B cell (primary cell): Measurements from ENCODE around the gene MEF2C. TPM values are rescaled to one million over a fixed set of nuclear protein-coding genes. Genes with fewer than 3 reads are reported as not detected.

Source experiments
- ATAC-seq: fragments of 200-7000 bp; cut with Tn5 transposase; one replicate; pipeline ENCODE4 v1.10.0; 2021; ENCODE audit warnings: low read depth, mild to moderate bottlenecking, moderate number of reproducible peaks, moderate library complexity
- CTCF ChIA-PET: fragments of 350-600 bp; sonication (Branson Sonifier 250); formaldehyde crosslinking; loops from one replicate; lab custom pipeline; 2021; ENCODE audit warnings: antibody characterized with exemption, inconsistent platforms; lab: Charles Lee
- POLR2A ChIA-PET: fragments of 350-600 bp; sonication (Branson Sonifier 250); formaldehyde crosslinking; loops from one replicate; lab custom pipeline; 2021; ENCODE audit warnings: antibody characterized with exemption; lab: Charles Lee
- DNase-seq: peaks from one replicate; pipeline ENCODE4 v3.0.0; 2013
- H2AFZ ChIP-seq: 2 replicates; pipeline ENCODE4 v1.6.1; 2012; ENCODE audit warnings: mild to moderate bottlenecking, low read depth, low read length; ENCODE audit not compliant: insufficient read depth, poor library complexity, severe bottlenecking
- H3K27ac ChIP-seq, 2 donors: 1 replicate in 1 of 2; 2 replicates in 1 of 2; pipeline ENCODE4 v1.5.1; 2012 to 2013; ENCODE audit warnings: low read length in 2 of 2, mild to moderate bottlenecking in 2 of 2, moderate library complexity in 1 of 2
- H3K27me3 ChIP-seq, 4 experiments: fragments of 200-600 bp in 1 of 4; sonication (generic) in 1 of 4; replicated peaks in 1 of 4; 1 replicate in 2 of 4; 2 replicates in 2 of 4; pipeline versions ENCODE4 v1.6.1 to v1.7.0; 2013 to 2016; ENCODE audit warnings: low read length in 3 of 4, mild to moderate bottlenecking in 2 of 4, mixed read lengths in 1 of 4, moderate library complexity in 1 of 4; ENCODE audit not compliant: insufficient read depth in 4 of 4, control insufficient read depth in 3 of 4; ENCODE audit errors: control extremely low read depth in 1 of 4
- H3K36me3 ChIP-seq, 2 experiments: replicated peaks in 1 of 2; 1 replicate in 1 of 2; 2 replicates in 1 of 2; pipeline versions ENCODE4 v1.6.1 to v1.7.1; 2013; ENCODE audit warnings: low read length in 1 of 2; ENCODE audit not compliant: insufficient read depth in 2 of 2, control insufficient read depth in 1 of 2; ENCODE audit errors: control extremely low read depth in 1 of 2, extremely low read depth in 1 of 2
- H3K4me1 ChIP-seq, 2 donors: fragments of 200-600 bp in 1 of 2; sonication (generic) in 1 of 2; 1 replicate in 1 of 2; 2 replicates in 1 of 2; pipeline versions ENCODE4 v1.5.1 to v1.6.1; 2013 to 2017; ENCODE audit warnings: low read length in 2 of 2; ENCODE audit not compliant: control insufficient read depth in 2 of 2, insufficient read depth in 2 of 2
- H3K4me2 ChIP-seq: replicated peaks from 2 replicates; pipeline ENCODE3; 2012; ENCODE audit warnings: mild to moderate bottlenecking, low read depth, low read length; ENCODE audit not compliant: poor library complexity, severe bottlenecking
- H3K4me3 ChIP-seq, 5 experiments: fragments of 200-600 bp in 1 of 5; sonication (generic) in 1 of 5; 1 replicate in 3 of 5; 2 replicates in 2 of 5; pipeline versions ENCODE4 v1.5.1 to v1.7.0; 2011 to 2016; ENCODE audit warnings: low read length in 4 of 5, mild to moderate bottlenecking in 4 of 5, low read depth in 2 of 5, control low read depth in 1 of 5, moderate library complexity in 1 of 5; ENCODE audit not compliant: insufficient read depth in 1 of 5; ENCODE audit errors: control extremely low read depth in 1 of 5, extremely low read depth in 1 of 5
- H3K79me2 ChIP-seq: fragments of 200-600 bp; sonication (generic); one replicate; pipeline ENCODE4 v1.6.0; 2016; ENCODE audit warnings: low read length; ENCODE audit not compliant: control insufficient read depth, insufficient read depth
- H3K9ac ChIP-seq: fragments of 200-600 bp; sonication (generic); 2 replicates; pipeline ENCODE4 v1.6.1; 2017; ENCODE audit warnings: mild to moderate bottlenecking, low read length, moderate library complexity
- H3K9me3 ChIP-seq, 3 donors: one replicate each; pipeline versions ENCODE4 v1.6.1 to v1.7.1; 2013; ENCODE audit warnings: low read length in 2 of 3; ENCODE audit not compliant: control insufficient read depth in 2 of 3, insufficient read depth in 1 of 3; ENCODE audit errors: control extremely low read depth in 1 of 3
- H4K20me1 ChIP-seq: 2 replicates; pipeline ENCODE4 v1.6.0; 2012; ENCODE audit warnings: mild to moderate bottlenecking, low read length; ENCODE audit not compliant: insufficient read depth, control insufficient read depth, poor library complexity, severe bottlenecking
- H3K27ac Mint-ChIP-seq: one replicate; pipeline ENCODE4 v1.8.0; 2021; ENCODE audit warnings: mixed read lengths
- H3K27me3 Mint-ChIP-seq: one replicate; pipeline ENCODE4 v1.8.0; 2021; ENCODE audit warnings: mixed read lengths
- H3K4me1 Mint-ChIP-seq: one replicate; pipeline ENCODE4 v1.8.0; 2021; ENCODE audit warnings: mixed read lengths
- H3K4me3 Mint-ChIP-seq: one replicate; pipeline ENCODE4 v1.8.0; 2021; ENCODE audit warnings: mixed read lengths
- H3K9me3 Mint-ChIP-seq: one replicate; pipeline ENCODE4 v1.8.0; 2022; ENCODE audit warnings: mixed read lengths; ENCODE audit not compliant: insufficient read depth
- EZH2 ChIP-seq: IDR thresholded peaks from 2 replicates; pipeline ENCODE4 v1.6.1; 2012; ENCODE audit warnings: borderline replicate concordance, low read depth, mild to moderate bottlenecking, moderate library complexity, low read length; ENCODE audit not compliant: insufficient read depth, poor library complexity, severe bottlenecking
- WGBS: methylation state at CpG from one replicate; pipeline ENCODE4 v1.1.5; 2013; ENCODE audit warnings: missing lambda C conversion rate; ENCODE audit not compliant: insufficient coverage; 5-methylcytosine and 5-hydroxymethylcytosine counted together
- intact Hi-C: fragments of 100-400 bp; cut with micrococcal nuclease; formaldehyde crosslinking; loops from one replicate; pipeline ENCODE4 v1.10.0; 2022
- polyA plus RNA-seq: library from polyadenylated mRNA; depleted of rRNA; stranded (reverse); fragments of >200 nt; gene quantifications from 2 replicates; pipeline ENCODE4 v1.2.3, GENCODE V29; 2012
- total RNA-seq, 2 donors: library from RNA; stranded (reverse); fragments of 120-200 nt in 1 of 2; gene quantifications; 1 replicate in 1 of 2; 2 replicates in 1 of 2; pipeline versions ENCODE4 v1.2.3 to v1.2.4, GENCODE V29; 2013 to 2022
- TF ChIP-seq, protein P1 (sequence below): fragments of 200-600 bp; IDR thresholded peaks from one replicate; pipeline ENCODE4 v1.8.0; 2022; ENCODE audit warnings: antibody characterized with exemption, mild to moderate bottlenecking

The MEF2C gene
- total and polyA plus RNA-seq, 2 donors (not counting 1 experiment from before 2014, with no cell fraction given) = 97.4 to 354 TPM

DNA sequence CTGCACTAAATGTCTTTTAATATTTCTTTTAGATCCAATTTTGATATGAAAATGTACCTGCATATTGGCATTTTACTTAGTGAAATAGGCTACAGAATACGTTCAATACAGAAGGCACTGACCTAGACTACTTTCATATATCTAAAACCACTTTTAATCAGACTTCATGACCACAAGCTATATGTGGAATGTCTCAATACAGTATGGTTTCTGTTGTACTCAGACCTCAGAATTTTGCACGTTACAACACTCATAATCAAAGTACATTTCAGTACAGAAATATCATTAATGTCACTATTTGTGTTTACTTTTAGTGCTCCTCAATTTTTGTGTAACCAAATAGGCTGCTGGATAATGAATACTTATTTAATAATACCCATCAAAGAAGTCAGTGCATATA is 74.8 kb downstream of the MEF2C start:
- Histone ChIP-seq H2AFZ (no peak overlapping the region), H3K36me3 (peaks cover 2 to 42% of the 10 kb centered on the region in 2 experiments), H3K9me3 (no peaks in the 10 kb centered on the region), H4K20me1 (peaks cover 7% of the 10 kb centered on the region), H3K9ac (no peak overlapping the region), H3K4me1 (peaks cover 25 to 38% of the 10 kb centered on the region in 2 donors), H3K4me2 (no peak overlapping the region), H3K79me2 (peaks cover 96% of the 10 kb centered on the region), H3K27me3 (no peaks in the 10 kb centered on the region), H3K4me3 (no peak overlapping the region), H3K27ac (peak overlapping the region in 1 of 2 donors; percentile 47)
- Mint-ChIP-seq H3K4me1 (peaks cover 63% of the 10 kb centered on the region), H3K27ac (no peak overlapping the region), H3K9me3 (no peaks in the 10 kb centered on the region), H3K4me3 (no peak overlapping the region), H3K27me3 (no peaks in the 10 kb centered on the region)
- DNase-seq (no peak), ATAC-seq (no peak)
- no CpG with 5 or more reads among the region's 2 CpGs for WGBS
- POLR2A ChIA-PET = no interaction called here
- TF ChIP-seq, protein P1, sequence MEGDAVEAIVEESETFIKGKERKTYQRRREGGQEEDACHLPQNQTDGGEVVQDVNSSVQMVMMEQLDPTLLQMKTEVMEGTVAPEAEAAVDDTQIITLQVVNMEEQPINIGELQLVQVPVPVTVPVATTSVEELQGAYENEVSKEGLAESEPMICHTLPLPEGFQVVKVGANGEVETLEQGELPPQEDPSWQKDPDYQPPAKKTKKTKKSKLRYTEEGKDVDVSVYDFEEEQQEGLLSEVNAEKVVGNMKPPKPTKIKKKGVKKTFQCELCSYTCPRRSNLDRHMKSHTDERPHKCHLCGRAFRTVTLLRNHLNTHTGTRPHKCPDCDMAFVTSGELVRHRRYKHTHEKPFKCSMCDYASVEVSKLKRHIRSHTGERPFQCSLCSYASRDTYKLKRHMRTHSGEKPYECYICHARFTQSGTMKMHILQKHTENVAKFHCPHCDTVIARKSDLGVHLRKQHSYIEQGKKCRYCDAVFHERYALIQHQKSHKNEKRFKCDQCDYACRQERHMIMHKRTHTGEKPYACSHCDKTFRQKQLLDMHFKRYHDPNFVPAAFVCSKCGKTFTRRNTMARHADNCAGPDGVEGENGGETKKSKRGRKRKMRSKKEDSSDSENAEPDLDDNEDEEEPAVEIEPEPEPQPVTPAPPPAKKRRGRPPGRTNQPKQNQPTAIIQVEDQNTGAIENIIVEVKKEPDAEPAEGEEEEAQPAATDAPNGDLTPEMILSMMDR = no peak
- no peak for TF ChIP-seq EZH2
- CTCF ChIA-PET = interaction anchor here (0.8 to 1.0 kb wide), 3 partner anchors 16 to 78 kb away, joined by 3 read pairs; no protein-coding TSS in a partner anchor
- intact Hi-C loops = loop anchor here (2.0 kb wide), 1 partner anchor 15 kb away; no protein-coding TSS in a partner anchor

DNA sequence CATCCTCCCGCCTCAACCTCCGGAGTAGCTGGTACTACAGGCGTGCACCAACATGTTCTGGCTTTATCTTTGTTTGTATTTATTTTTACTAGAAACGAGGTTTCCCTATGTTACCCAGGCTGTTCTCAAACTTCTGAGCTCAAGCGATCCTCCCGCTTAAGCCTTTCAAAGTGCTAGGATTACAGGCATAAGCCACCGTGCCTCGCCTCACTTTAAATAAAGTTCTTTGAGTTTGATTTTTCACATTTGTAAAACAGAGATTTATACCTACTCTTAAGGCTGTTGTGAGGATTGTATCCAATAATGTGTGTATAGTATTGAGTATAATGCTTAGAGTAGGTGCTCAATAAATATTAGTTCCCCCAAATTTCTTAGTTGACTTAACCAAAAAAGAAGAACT is 75.7 kb downstream of the MEF2C start:
- Histone ChIP-seq H4K20me1 (peaks cover 7% of the 10 kb centered on the region), H3K4me2 (no peak overlapping the region), H3K27ac (peak overlapping the region in 1 of 2 donors; percentile 52), H3K36me3 (peaks cover 2 to 44% of the 10 kb centered on the region in 2 experiments), H3K27me3 (no peaks in the 10 kb centered on the region), H2AFZ (no peak overlapping the region), H3K9ac (no peak overlapping the region), H3K79me2 (peaks cover 96% of the 10 kb centered on the region), H3K9me3 (no peaks in the 10 kb centered on the region), H3K4me3 (no peak overlapping the region), H3K4me1 (peaks cover 18 to 31% of the 10 kb centered on the region in 2 donors)
- POLR2A ChIA-PET = interaction anchor here (0.6 kb wide), 1 partner anchor 1245 kb away, joined by 10 read pairs; no protein-coding TSS in a partner anchor
- H3K27me3 Mint-ChIP-seq = no peaks in the 10 kb centered on the region
- peaks cover 56% of the 10 kb centered on the region for H3K4me1 Mint-ChIP-seq
- no CpG with 5 or more reads among the region's 8 CpGs for WGBS
- no peak for ATAC-seq
- no peaks in the 10 kb centered on the region for H3K9me3 Mint-ChIP-seq
- peak overlapping the region; percentile 8 for H3K4me3 Mint-ChIP-seq
- no peak for TF ChIP-seq EZH2
- TF ChIP-seq, protein P1 = no peak
- no peak for DNase-seq
- CTCF ChIA-PET = interaction anchor here (1.0 kb wide), 1 partner anchor 17 kb away, joined by 3 read pairs; no protein-coding TSS in a partner anchor
- H3K27ac Mint-ChIP-seq = peak overlapping the region; percentile 13
- intact Hi-C loops = no loop called here
